ENCODE results near the gene PATJ.

The PATJ gene

GRCh38 chr1:61968869-61969268, 226.6 kb downstream of the PATJ start:
- Histone ChIP-seq H3K36me3 (ENCODE audit: control insufficient read depth, insufficient read depth, low read length) (no peaks in the 10 kb centered on the region), H3K27ac (ENCODE audit: low read depth, low read length) (no peak overlapping the region), H3K9ac (ENCODE audit: low read length) (no peak overlapping the region), H3K27me3 (ENCODE audit: control insufficient read depth, insufficient read depth, low read length) (no peaks in the 10 kb centered on the region), H3K4me1 (ENCODE audit: control insufficient read depth, insufficient read depth, low read length) (no peaks in the 10 kb centered on the region), H3K4me3 (ENCODE audit: low read length) (no peak overlapping the region)

GRCh38 chr1:61973100-61973837, 231.0 kb downstream of the PATJ start:
- Histone ChIP-seq H3K27me3 (ENCODE audit: control insufficient read depth, insufficient read depth, low read length) (no peaks in the 10 kb centered on the region), H3K4me3 (ENCODE audit: low read length) (no peak overlapping the region), H3K27ac (ENCODE audit: low read depth, low read length) (no peak overlapping the region), H3K4me1 (ENCODE audit: control insufficient read depth, insufficient read depth, low read length) (no peaks in the 10 kb centered on the region), H3K9ac (ENCODE audit: low read length) (no peak overlapping the region), H3K36me3 (ENCODE audit: control insufficient read depth, insufficient read depth, low read length) (no peaks in the 10 kb centered on the region)

GRCh38 chr1:61975638-61976037, 233.4 kb downstream of the PATJ start:
- no peaks in the 10 kb centered on the region for H3K36me3 ChIP-seq (ENCODE audit: control insufficient read depth, insufficient read depth, low read length)
- H3K27ac ChIP-seq (ENCODE audit: low read depth, low read length), result no peak overlapping the region
- no peaks in the 10 kb centered on the region for H3K27me3 ChIP-seq (ENCODE audit: control insufficient read depth, insufficient read depth, low read length)
- no peak overlapping the region for H3K4me3 ChIP-seq (ENCODE audit: low read length)
- H3K9ac ChIP-seq (ENCODE audit: low read length), result no peak overlapping the region
- H3K4me1 ChIP-seq (ENCODE audit: control insufficient read depth, insufficient read depth, low read length), result no peaks in the 10 kb centered on the region

- H3K9ac ChIP-seq (ENCODE audit: low read length), result no peak overlapping the region
- H3K27me3 ChIP-seq (ENCODE audit: control insufficient read depth, insufficient read depth, low read length), result no peaks in the 10 kb centered on the region
- H3K4me3 ChIP-seq (ENCODE audit: low read length), result no peak overlapping the region
- no peak overlapping the region for H3K27ac ChIP-seq (ENCODE audit: low read depth, low read length)
- no peaks in the 10 kb centered on the region for H3K4me1 ChIP-seq (ENCODE audit: control insufficient read depth, insufficient read depth, low read length)
- H3K36me3 ChIP-seq (ENCODE audit: control insufficient read depth, insufficient read depth, low read length), result no peaks in the 10 kb centered on the region
Observed at GRCh38 chr1:61976566-61976965, 234.3 kb downstream of the PATJ start.

- Histone ChIP-seq H3K9ac (ENCODE audit: low read length) (no peak overlapping the region), H3K36me3 (ENCODE audit: control insufficient read depth, insufficient read depth, low read length) (no peaks in the 10 kb centered on the region), H3K27ac (ENCODE audit: low read depth, low read length) (no peak overlapping the region), H3K4me1 (ENCODE audit: control insufficient read depth, insufficient read depth, low read length) (no peaks in the 10 kb centered on the region), H3K4me3 (ENCODE audit: low read length) (no peak overlapping the region), H3K27me3 (ENCODE audit: control insufficient read depth, insufficient read depth, low read length) (no peaks in the 10 kb centered on the region)
Observed at GRCh38 chr1:61978796-61979195, 236.5 kb downstream of the PATJ start.

DNA sequence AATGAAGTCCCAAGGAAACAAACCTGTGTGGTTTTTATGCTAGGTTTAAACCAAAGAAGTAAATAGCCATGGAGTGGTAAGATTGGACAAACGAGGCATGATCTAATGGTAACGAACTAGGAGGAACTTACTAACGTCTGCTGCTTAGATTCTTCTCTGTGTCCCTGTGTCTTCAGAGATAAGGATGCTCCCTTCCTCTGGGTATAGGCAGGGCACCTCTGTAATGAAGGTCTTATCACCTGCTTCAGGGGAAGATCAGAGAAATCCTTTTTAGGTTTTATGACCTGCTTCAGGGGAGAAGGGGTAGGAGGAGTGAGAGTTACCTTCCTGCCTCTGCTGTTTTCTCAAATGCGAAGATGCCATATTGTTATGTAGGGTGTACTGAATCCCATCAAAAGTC, 237.4 kb downstream of the PATJ start:
- Histone ChIP-seq H3K4me1 (ENCODE audit: control insufficient read depth, insufficient read depth, low read length) (no peaks in the 10 kb centered on the region), H3K27ac (ENCODE audit: low read depth, low read length) (no peak overlapping the region), H3K4me3 (ENCODE audit: low read length) (no peak overlapping the region), H3K36me3 (ENCODE audit: control insufficient read depth, insufficient read depth, low read length) (no peaks in the 10 kb centered on the region), H3K9ac (ENCODE audit: low read length) (no peak overlapping the region), H3K27me3 (ENCODE audit: control insufficient read depth, insufficient read depth, low read length) (no peaks in the 10 kb centered on the region)

DNA sequence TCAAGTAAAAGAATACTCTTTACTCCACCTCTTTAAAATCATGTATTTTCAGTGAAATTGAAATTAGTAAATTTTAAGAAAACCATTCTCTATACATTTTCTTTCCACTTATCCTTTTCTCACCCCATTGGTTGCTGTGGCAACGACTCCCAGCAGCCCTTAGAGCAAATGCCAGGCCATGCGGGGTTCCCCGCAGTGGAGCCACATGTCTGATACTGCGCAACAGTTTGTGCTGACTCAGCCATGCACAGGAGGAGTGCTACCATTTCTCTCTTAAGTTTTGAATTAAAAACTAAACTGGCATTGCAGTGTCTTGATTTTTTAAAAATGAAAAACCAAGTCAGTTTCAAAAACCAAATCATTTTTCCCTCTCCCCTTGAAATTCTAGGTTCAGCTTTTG, 238.3 kb downstream of the PATJ start:
- Histone ChIP-seq H3K9ac (ENCODE audit: low read length) (no peak overlapping the region), H3K4me3 (ENCODE audit: low read length) (no peak overlapping the region), H3K4me1 (ENCODE audit: control insufficient read depth, insufficient read depth, low read length) (no peaks in the 10 kb centered on the region), H3K27ac (ENCODE audit: low read depth, low read length) (no peak overlapping the region), H3K36me3 (ENCODE audit: control insufficient read depth, insufficient read depth, low read length) (no peaks in the 10 kb centered on the region), H3K27me3 (ENCODE audit: control insufficient read depth, insufficient read depth, low read length) (no peaks in the 10 kb centered on the region)

GRCh38 chr1:61981870-61982660, 239.8 kb downstream of the PATJ start:
- H3K27ac ChIP-seq (ENCODE audit: low read depth, low read length), result no peak overlapping the region
- no peaks in the 10 kb centered on the region for H3K27me3 ChIP-seq (ENCODE audit: control insufficient read depth, insufficient read depth, low read length)
- H3K36me3 ChIP-seq (ENCODE audit: control insufficient read depth, insufficient read depth, low read length), result no peaks in the 10 kb centered on the region
- H3K4me1 ChIP-seq (ENCODE audit: control insufficient read depth, insufficient read depth, low read length), result no peaks in the 10 kb centered on the region
- no peak overlapping the region for H3K4me3 ChIP-seq (ENCODE audit: low read length)
- H3K9ac ChIP-seq (ENCODE audit: low read length), result no peak overlapping the region

DNA sequence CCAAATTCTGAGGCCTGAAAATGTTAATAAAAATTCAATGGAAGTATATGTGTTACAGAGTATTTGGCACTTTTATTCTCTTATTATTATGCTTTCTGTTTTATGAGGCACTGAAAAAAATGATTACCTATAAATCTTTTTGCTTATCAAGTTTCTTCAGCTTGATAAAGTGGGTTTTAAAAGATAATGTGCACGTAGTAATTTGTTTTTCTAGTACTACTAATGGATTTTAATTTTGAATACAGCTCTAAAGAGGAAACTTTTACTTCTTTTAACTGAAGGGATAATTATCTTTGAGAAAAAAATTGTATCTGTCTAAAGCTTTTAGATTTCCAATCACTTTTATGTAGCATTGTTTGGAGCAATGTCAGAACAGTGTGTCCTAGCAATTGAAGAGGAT, 241.0 kb downstream of the PATJ start:
- H3K4me3 ChIP-seq (ENCODE audit: low read length), result no peak overlapping the region
- no peaks in the 10 kb centered on the region for H3K36me3 ChIP-seq (ENCODE audit: control insufficient read depth, insufficient read depth, low read length)
- H3K27me3 ChIP-seq (ENCODE audit: control insufficient read depth, insufficient read depth, low read length), result no peaks in the 10 kb centered on the region
- no peak overlapping the region for H3K27ac ChIP-seq (ENCODE audit: low read depth, low read length)
- H3K4me1 ChIP-seq (ENCODE audit: control insufficient read depth, insufficient read depth, low read length), result no peaks in the 10 kb centered on the region
- no peak overlapping the region for H3K9ac ChIP-seq (ENCODE audit: low read length)

GRCh38 chr1:61992257-61992656, 250.0 kb downstream of the PATJ start:
- Histone ChIP-seq H3K27me3 (ENCODE audit: control insufficient read depth, insufficient read depth, low read length) (no peaks in the 10 kb centered on the region), H3K9ac (ENCODE audit: low read length) (no peak overlapping the region), H3K36me3 (ENCODE audit: control insufficient read depth, insufficient read depth, low read length) (no peaks in the 10 kb centered on the region), H3K27ac (ENCODE audit: low read depth, low read length) (no peak overlapping the region), H3K4me1 (ENCODE audit: control insufficient read depth, insufficient read depth, low read length) (no peaks in the 10 kb centered on the region), H3K4me3 (ENCODE audit: low read length) (no peak overlapping the region)

GRCh38 chr1:61993331-61993961, 251.2 kb downstream of the PATJ start:
- Histone ChIP-seq H3K27ac (ENCODE audit: low read depth, low read length) (no peak overlapping the region), H3K36me3 (ENCODE audit: control insufficient read depth, insufficient read depth, low read length) (no peaks in the 10 kb centered on the region), H3K4me3 (ENCODE audit: low read length) (no peak overlapping the region)

GRCh38 chr1:61995641-61996040, 253.4 kb downstream of the PATJ start:
- no peaks in the 10 kb centered on the region for H3K27me3 ChIP-seq (ENCODE audit: control insufficient read depth, insufficient read depth, low read length)
- no peak overlapping the region for H3K4me3 ChIP-seq (ENCODE audit: low read length)
- H3K27ac ChIP-seq (ENCODE audit: low read depth, low read length), result no peak overlapping the region
- no peaks in the 10 kb centered on the region for H3K4me1 ChIP-seq (ENCODE audit: control insufficient read depth, insufficient read depth, low read length)
- H3K9ac ChIP-seq (ENCODE audit: low read length), result no peak overlapping the region
- no peaks in the 10 kb centered on the region for H3K36me3 ChIP-seq (ENCODE audit: control insufficient read depth, insufficient read depth, low read length)

More at GRCh38 chr1:61993331-61993961, 251.2 kb downstream of the PATJ start:
- no peaks in the 10 kb centered on the region for H3K4me1 ChIP-seq (ENCODE audit: control insufficient read depth, insufficient read depth, low read length)
- no peak overlapping the region for H3K9ac ChIP-seq (ENCODE audit: low read length)
- H3K27me3 ChIP-seq (ENCODE audit: control insufficient read depth, insufficient read depth, low read length), result no peaks in the 10 kb centered on the region

Data from rectal smooth muscle tissue (tissue), 1 donor.